Activated naive CD8-positive, alpha-beta T cell treated with anti-CD3 and anti-CD28 coated beads, Interleukin-2, amount 50 U/mL, for 24 hours (primary cell): ENCODE measurements around the gene CACNA1F.

ENCODE experiments used
- ATAC-seq: fragments of 150-1000 bp; cut with Tn5 transposase; one replicate; pipeline ENCODE4 v1.10.0; 2021
- DNase-seq: peaks from one replicate; pipeline ENCODE4 v3.0.0; 2021
- H3K27ac Mint-ChIP-seq: one replicate; pipeline ENCODE4 v1.8.0; 2021; ENCODE audit warnings: mild to moderate bottlenecking, mixed read lengths
- H3K27me3 Mint-ChIP-seq: one replicate; pipeline ENCODE4 v1.8.0; 2021; ENCODE audit warnings: mixed read lengths
- H3K36me3 Mint-ChIP-seq: one replicate; pipeline ENCODE4 v1.8.0; 2021; ENCODE audit warnings: low read depth, mixed read lengths
- H3K4me1 Mint-ChIP-seq: one replicate; pipeline ENCODE4 v1.8.0; 2021; ENCODE audit warnings: mixed read lengths
- H3K4me3 Mint-ChIP-seq: one replicate; pipeline ENCODE4 v1.8.0; 2021; ENCODE audit warnings: mild to moderate bottlenecking, moderate library complexity, mixed read lengths
- H3K9me3 Mint-ChIP-seq: one replicate; pipeline ENCODE4 v1.8.0; 2021; ENCODE audit warnings: mixed read lengths

The CACNA1F gene

GRCh38 chrX:49266523-49267445, 33.6 kb upstream of the CACNA1F start:
- DNase-seq = no peak
- ATAC-seq = no peak
- Mint-ChIP-seq H3K27ac (no peak overlapping the region), H3K4me1 (peaks cover 63% of the 10 kb centered on the region), H3K36me3 (peaks cover 5% of the 10 kb centered on the region), H3K27me3 (peaks cover 3% of the 10 kb centered on the region), H3K9me3 (no peaks in the 10 kb centered on the region), H3K4me3 (no peak overlapping the region)

GRCh38 chrX:49264460-49264859, 31.3 kb upstream of the CACNA1F start, which contains the start of gene FOXP3:
Gene FOXP3 (minus strand): TSS chrX:49264710. CDS start chrX:49258505, 6,205 bp downstream.
- Mint-ChIP-seq H3K36me3 (no peaks in the 10 kb centered on the region), H3K4me1 (peaks cover 57% of the 10 kb centered on the region), H3K4me3 (peak within 1 kb of the TSS; percentile 67), H3K27ac (peak within 1 kb of the TSS; percentile 71), H3K27me3 (peaks cover 3% of the 10 kb centered on the region), H3K9me3 (no peaks in the 10 kb centered on the region)
- DNase-seq = no peak
- ATAC-seq = no peak

- H3K4me3 Mint-ChIP-seq = peak overlapping the region; percentile 67
- no peak for DNase-seq
- H3K4me1 Mint-ChIP-seq = peaks cover 53% of the 10 kb centered on the region
- H3K9me3 Mint-ChIP-seq = no peaks in the 10 kb centered on the region
- ATAC-seq = no peak
- H3K27me3 Mint-ChIP-seq = no peaks in the 10 kb centered on the region
- H3K27ac Mint-ChIP-seq = peak overlapping the region; percentile 71
- no peaks in the 10 kb centered on the region for H3K36me3 Mint-ChIP-seq
These were observed 30.5 kb upstream of the CACNA1F start for GRCh38 chrX:49263631-49264030.

DNA sequence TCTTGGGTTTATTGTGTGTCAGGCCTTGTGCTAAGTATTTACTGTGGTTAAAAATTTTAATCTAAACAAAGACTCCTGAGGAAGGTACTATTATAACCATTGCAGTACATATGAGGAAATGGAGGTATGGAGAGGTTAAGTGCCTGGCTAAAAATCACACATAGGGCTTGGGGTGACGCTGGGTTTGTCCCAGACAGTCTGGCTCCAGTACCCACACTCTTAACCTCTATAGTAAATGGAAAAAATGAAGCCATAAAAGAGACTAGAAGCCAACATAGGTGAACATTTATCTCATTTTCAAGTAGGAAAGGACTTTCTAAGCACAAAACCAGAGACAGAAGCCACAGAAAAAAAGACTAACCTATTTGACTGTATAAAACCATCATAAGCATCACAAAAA, 29.5 kb upstream of the CACNA1F start:
- H3K27ac Mint-ChIP-seq = peak overlapping the region; percentile 76
- peaks cover 53% of the 10 kb centered on the region for H3K4me1 Mint-ChIP-seq
- ATAC-seq (peak; percentile 88), DNase-seq (no peak)
- no peaks in the 10 kb centered on the region for H3K27me3 Mint-ChIP-seq
- peak overlapping the region; percentile 24 for H3K4me3 Mint-ChIP-seq
- no peaks in the 10 kb centered on the region for H3K9me3 Mint-ChIP-seq
- no peaks in the 10 kb centered on the region for H3K36me3 Mint-ChIP-seq

GRCh38 chrX:49260221-49260985, 27.3 kb upstream of the CACNA1F start:
- ATAC-seq (no peak), DNase-seq (no peak)
- H3K27ac Mint-ChIP-seq = no peak overlapping the region
- H3K4me3 Mint-ChIP-seq = no peak overlapping the region
- no peaks in the 10 kb centered on the region for H3K36me3 Mint-ChIP-seq
- no peaks in the 10 kb centered on the region for H3K27me3 Mint-ChIP-seq
- H3K4me1 Mint-ChIP-seq = peaks cover 57% of the 10 kb centered on the region
- H3K9me3 Mint-ChIP-seq = no peaks in the 10 kb centered on the region

- Mint-ChIP-seq H3K27ac (peak overlapping the region; percentile 37), H3K27me3 (no peaks in the 10 kb centered on the region), H3K9me3 (no peaks in the 10 kb centered on the region), H3K4me1 (peaks cover 40% of the 10 kb centered on the region), H3K4me3 (no peak overlapping the region), H3K36me3 (no peaks in the 10 kb centered on the region)
- ATAC-seq = no peak
- DNase-seq = no peak
These were observed 25.6 kb upstream of the CACNA1F start for GRCh38 chrX:49258749-49259124.

DNA sequence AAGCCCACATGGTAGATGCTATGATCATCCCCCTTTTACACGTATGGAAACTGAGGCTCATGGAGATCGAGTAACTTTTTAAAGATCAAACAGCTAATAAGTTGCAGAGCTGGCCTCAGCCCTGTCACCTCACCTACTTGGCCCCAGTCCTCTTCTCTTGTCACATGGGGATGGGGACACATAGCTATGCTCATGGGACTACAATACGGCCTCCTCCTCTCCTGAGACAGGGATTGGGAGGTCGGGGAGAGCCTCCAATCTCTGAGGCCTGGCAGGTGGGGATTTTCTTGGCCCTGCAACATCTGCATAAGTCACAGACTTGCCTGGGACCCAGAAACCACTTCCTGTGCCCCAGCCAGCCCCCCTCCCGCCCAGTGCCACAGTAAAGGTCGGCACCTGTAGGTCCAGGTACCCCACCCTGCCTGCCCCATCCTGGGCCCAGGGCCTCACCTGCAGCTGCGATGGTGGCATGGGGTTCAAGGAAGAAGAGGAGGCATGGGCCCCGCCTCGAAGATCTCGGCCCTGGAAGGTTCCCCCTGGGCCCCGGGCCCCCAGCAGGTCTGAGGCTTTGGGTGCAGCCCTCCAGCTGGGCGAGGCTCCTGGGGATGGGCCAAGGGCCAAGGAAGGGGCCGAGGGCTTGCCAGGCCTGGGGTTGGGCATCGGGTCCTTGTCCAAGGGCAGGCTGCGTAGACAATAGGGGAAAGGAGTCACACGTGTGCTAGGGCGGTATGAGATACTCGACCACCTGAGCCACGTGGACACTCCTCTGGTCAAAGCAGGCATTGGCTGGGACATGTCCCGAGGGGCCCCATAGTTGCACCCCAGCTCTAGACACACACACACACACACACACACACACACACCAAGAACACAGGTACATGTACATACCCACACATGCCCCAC, 25.0 kb upstream of the CACNA1F start:
- no peak for DNase-seq
- peaks cover 35% of the 10 kb centered on the region for H3K4me1 Mint-ChIP-seq
- no peak overlapping the region for H3K4me3 Mint-ChIP-seq
- ATAC-seq = peak; percentile 8
- no peaks in the 10 kb centered on the region for H3K27me3 Mint-ChIP-seq
- H3K36me3 Mint-ChIP-seq = no peaks in the 10 kb centered on the region
- H3K9me3 Mint-ChIP-seq = no peaks in the 10 kb centered on the region
- H3K27ac Mint-ChIP-seq = peak overlapping the region; percentile 52

GRCh38 chrX:49257074-49257790, 24.1 kb upstream of the CACNA1F start:
- Mint-ChIP-seq H3K36me3 (no peaks in the 10 kb centered on the region), H3K27me3 (no peaks in the 10 kb centered on the region), H3K9me3 (no peaks in the 10 kb centered on the region), H3K4me3 (peak overlapping the region; percentile 14), H3K4me1 (peaks cover 27% of the 10 kb centered on the region), H3K27ac (peak overlapping the region; percentile 52)
- DNase-seq (no peak), ATAC-seq (peak; percentile 48)

- peaks cover 21% of the 10 kb centered on the region for H3K4me1 Mint-ChIP-seq
- no peak overlapping the region for H3K4me3 Mint-ChIP-seq
- ATAC-seq (no peak), DNase-seq (no peak)
- H3K9me3 Mint-ChIP-seq = no peaks in the 10 kb centered on the region
- H3K36me3 Mint-ChIP-seq = no peaks in the 10 kb centered on the region
- H3K27me3 Mint-ChIP-seq = no peaks in the 10 kb centered on the region
- H3K27ac Mint-ChIP-seq = no peak overlapping the region
These were observed 23.3 kb upstream of the CACNA1F start for GRCh38 chrX:49256268-49256995.

DNA sequence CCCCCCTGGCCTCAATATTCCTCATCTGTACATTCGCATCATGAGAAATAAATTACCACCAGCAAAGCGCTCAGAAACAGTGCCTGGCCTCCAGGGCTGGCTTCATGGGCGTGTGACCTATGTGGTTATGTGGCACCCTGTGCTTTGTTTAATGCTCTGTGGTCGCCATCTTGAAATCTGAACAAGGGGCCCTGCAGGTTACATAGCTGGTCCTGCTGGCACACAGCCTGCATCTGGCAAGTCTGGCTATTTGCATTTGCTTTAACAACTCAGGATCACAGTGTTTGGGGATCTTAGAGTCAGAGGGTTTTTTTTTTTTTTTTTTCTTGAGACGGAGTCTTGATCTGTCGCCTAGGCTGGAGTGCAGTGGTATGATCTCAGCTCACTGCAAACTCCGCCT, 21.5 kb upstream of the CACNA1F start:
- Mint-ChIP-seq H3K27ac (no peak overlapping the region), H3K27me3 (no peaks in the 10 kb centered on the region), H3K9me3 (no peaks in the 10 kb centered on the region), H3K4me3 (no peak overlapping the region), H3K36me3 (peaks cover 2% of the 10 kb centered on the region), H3K4me1 (peaks cover 24% of the 10 kb centered on the region)
- DNase-seq (no peak), ATAC-seq (no peak)

DNA sequence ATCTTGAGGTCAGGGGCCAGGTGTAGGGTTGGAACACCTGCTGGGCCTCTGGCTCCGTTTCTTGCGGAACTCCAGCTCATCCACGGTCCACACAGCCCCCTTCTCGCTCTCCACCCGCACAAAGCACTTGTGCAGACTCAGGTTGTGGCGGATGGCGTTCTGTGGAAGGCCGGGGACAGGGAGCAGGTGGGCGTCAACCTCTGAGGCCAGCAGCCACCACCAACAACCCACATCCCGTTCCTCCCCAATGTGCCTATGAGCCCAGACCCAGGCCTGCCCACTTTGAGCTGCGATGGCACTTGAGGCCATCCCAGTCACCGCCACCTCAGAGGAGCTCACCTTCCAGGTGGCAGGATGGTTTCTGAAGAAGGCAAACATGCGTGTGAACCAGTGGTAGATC, 18.2 kb upstream of the CACNA1F start:
- Mint-ChIP-seq H3K4me3 (no peak overlapping the region), H3K9me3 (no peaks in the 10 kb centered on the region), H3K4me1 (peaks cover 6% of the 10 kb centered on the region), H3K27ac (no peak overlapping the region), H3K36me3 (peaks cover 5% of the 10 kb centered on the region), H3K27me3 (no peaks in the 10 kb centered on the region)
- no peak for ATAC-seq
- DNase-seq = no peak

DNA sequence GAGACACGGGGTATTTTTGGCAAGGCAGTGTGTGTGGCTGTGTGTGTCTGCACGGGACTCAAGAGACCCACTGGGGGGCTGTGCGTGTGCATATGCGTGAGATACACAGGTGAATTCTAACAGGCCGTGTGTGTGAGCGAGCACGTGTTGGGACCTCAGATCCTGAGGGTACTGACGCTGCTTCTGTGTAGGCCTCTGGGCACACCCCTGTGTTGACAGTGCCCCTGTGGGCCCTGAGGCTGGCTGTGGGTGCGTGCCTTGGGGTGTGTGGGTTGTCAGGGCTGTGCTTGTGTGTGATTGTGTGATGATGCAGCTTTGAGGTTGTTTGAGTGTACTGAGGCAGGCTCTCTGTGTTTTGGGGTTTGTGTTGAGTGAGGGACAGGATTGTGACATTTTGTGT, 17.4 kb upstream of the CACNA1F start:
- no peaks in the 10 kb centered on the region for H3K27me3 Mint-ChIP-seq
- H3K9me3 Mint-ChIP-seq = no peaks in the 10 kb centered on the region
- peaks cover 5% of the 10 kb centered on the region for H3K36me3 Mint-ChIP-seq
- H3K4me3 Mint-ChIP-seq = no peak overlapping the region
- peaks cover 6% of the 10 kb centered on the region for H3K4me1 Mint-ChIP-seq
- DNase-seq (no peak), ATAC-seq (no peak)
- H3K27ac Mint-ChIP-seq = peak overlapping the region; percentile 73

- Mint-ChIP-seq H3K27ac (no peak overlapping the region), H3K27me3 (no peaks in the 10 kb centered on the region), H3K4me1 (peaks cover 6% of the 10 kb centered on the region), H3K9me3 (no peaks in the 10 kb centered on the region), H3K4me3 (no peak overlapping the region), H3K36me3 (peaks cover 5% of the 10 kb centered on the region)
- ATAC-seq (no peak), DNase-seq (no peak)
These were observed 16.9 kb upstream of the CACNA1F start for GRCh38 chrX:49250066-49250465.
